Psoas muscle (tissue), 8 donors: Measurements from ENCODE around the gene PTPN3. TPM values are rescaled to one million over a fixed set of nuclear protein-coding genes. Genes with fewer than 3 reads are reported as not detected.
A peak's percentile ranks its signal among the peaks of the same experiment; 100 is the strongest.

Experiments
- ATAC-seq, 4 donors: fragments of 200-7000 bp; cut with Tn5 transposase; one replicate each; pipeline ENCODE4 v1.9.1; 2020; ENCODE audit warnings: moderate library complexity in 3 of 4, mild to moderate bottlenecking in 2 of 4
- DNase-seq, 2 donors: peaks; one replicate each; pipeline ENCODE4 v3.0.0-alpha.2; 2020
- H3K27ac ChIP-seq: fragments of 200-600 bp; one replicate; pipeline ENCODE4 v1.8.0; 2022
- H3K27me3 ChIP-seq, 3 donors: fragments of 200-600 bp in 1 of 3; one replicate each; pipeline versions ENCODE4 v1.6.1 to v1.8.0; 2013 to 2022; ENCODE audit warnings: low read length in 2 of 3, mild to moderate bottlenecking in 2 of 3, moderate library complexity in 1 of 3; ENCODE audit not compliant: insufficient read depth in 3 of 3
- H3K36me3 ChIP-seq, 2 donors: fragments of 200-600 bp in 1 of 2; one replicate each; pipeline versions ENCODE4 v1.6.1 to v1.8.0; 2013 to 2022; ENCODE audit warnings: low read depth in 1 of 2, mild to moderate bottlenecking in 1 of 2, moderate library complexity in 1 of 2; ENCODE audit not compliant: insufficient read depth in 1 of 2
- H3K4me1 ChIP-seq: fragments of 200-600 bp; one replicate; pipeline ENCODE4 v1.8.0; 2022
- H3K4me3 ChIP-seq: fragments of 200-600 bp; one replicate; pipeline ENCODE4 v1.8.0; 2022; ENCODE audit warnings: mild to moderate bottlenecking
- H3K9me3 ChIP-seq: fragments of 200-600 bp; one replicate; pipeline ENCODE4 v1.8.0; 2022
- CTCF ChIP-seq: fragments of 200-600 bp; IDR thresholded peaks from one replicate; pipeline ENCODE4 v1.8.0; 2022; ENCODE audit warnings: antibody characterized with exemption
- WGBS, 3 donors: extraction: QIAGEN DNeasy Blood & Tissue Kit; methylation state at CpG; one replicate each; pipeline versions ENCODE4 v1.1.6 to v1.1.7; 2013; 5-methylcytosine and 5-hydroxymethylcytosine counted together
- intact Hi-C, 2 donors: fragments of 100-400 bp; cut with DNase I; formaldehyde crosslinking; loops; one replicate each; pipeline versions ENCODE4 v1.11.0 to v1.14.2; 2022
- polyA plus RNA-seq, 3 donors: library from polyadenylated mRNA; stranded (reverse); fragments of 200-250 nt; gene quantifications; one replicate each; pipeline ENCODE4 v1.2.3, GENCODE V29; 2013
- total RNA-seq, 4 donors: library from RNA; stranded (reverse); fragmentation: NEBNext Ultra II Directional in 2 of 4; extraction: Animal tissue kit (Norgen Biotek cat#: 25700) in 2 of 4; gene quantifications; one replicate each; pipeline versions ENCODE4 v1.2.1 to v1.2.4, GENCODE V29; 2021 to 2023
- donor health status: healthy with polysubstance abuse.
- donor health status: DM: no; HTN: no; CAD: no; lungs with moderate emphysema.
- donor health status: Bipolar disorder and iron deficiency.
- donor health status: healthy.
- donor health status: DM: yes; HTN: yes; CAD: no.
- donor health status: DM: no; HTN: no; CAD: no.
- donor health status: DM: no; HTN: no; CAD: no.
- donor health status: DM: yes; HTN: yes; CAD: no.

The PTPN3 gene
- total and polyA plus RNA-seq, 7 donors: 8.8 to 130 (median 46.5) TPM

- Histone ChIP-seq H3K9me3 (no peaks in the 10 kb centered on the region), H3K27me3 (no peaks in the 10 kb centered on the region), H3K27ac (no peak overlapping the region), H3K4me1 (peaks cover 15% of the 10 kb centered on the region), H3K4me3 (no peak overlapping the region), H3K36me3 (no peaks in the 10 kb centered on the region)
- DNase-seq (no peak), ATAC-seq (no peak)
- WGBS, 3 donors: 51 to 65% (median 51%) methylated on average over 4 of the region's 4 CpGs
- TF ChIP-seq CTCF: no peak
- intact Hi-C loops: no loop called here
Measured at GRCh38 chr9:109488351-109488750, 9.8 kb downstream of the PTPN3 start.

- WGBS, 3 donors: 68 to 73% (median 72%) methylated on average over 7 of the region's 7 CpGs
- Histone ChIP-seq H3K9me3 (no peaks in the 10 kb centered on the region), H3K36me3 (no peaks in the 10 kb centered on the region), H3K27me3 (no peaks in the 10 kb centered on the region), H3K27ac (no peak overlapping the region), H3K4me1 (peaks cover 20% of the 10 kb centered on the region), H3K4me3 (no peak overlapping the region)
- DNase-seq: no peak
- ATAC-seq: peak in 2 of 4 donors; percentile 35 to 36
- no peak for TF ChIP-seq CTCF
- intact Hi-C loops: no loop called here
Measured at GRCh38 chr9:109487247-109487646, 10.9 kb downstream of the PTPN3 start.

DNA sequence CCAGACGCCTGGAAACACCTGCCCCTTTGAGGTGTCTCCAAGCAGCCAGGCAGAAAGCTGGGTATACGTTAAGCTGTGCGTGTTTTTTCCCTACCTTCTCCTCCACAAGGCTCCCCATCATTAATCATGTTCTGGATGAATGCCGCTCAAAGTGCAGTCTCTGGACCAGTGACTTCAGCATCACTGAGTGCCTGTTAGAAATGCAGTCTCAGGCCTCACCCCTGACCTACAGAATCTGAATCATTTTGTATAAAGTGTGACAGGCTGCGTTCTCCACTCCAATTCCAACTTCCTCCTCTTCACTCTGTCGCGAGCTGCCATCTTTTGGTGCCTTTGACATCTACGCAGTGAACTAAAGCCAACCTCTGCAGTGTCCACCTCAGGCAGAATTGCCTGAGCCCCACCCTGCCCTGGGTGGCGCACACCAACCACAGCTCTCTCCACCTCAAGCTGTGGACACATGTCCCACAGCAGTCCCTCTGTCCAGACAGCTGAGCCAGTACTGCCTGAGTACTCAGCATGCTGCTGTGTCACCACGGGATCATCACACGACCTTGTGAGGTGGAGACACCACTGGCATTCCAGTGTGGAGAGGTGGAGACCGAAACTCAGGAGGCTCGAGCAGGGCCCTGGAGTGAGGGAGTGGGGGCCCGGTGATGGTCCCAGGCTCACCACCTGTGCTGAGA is 14.2 kb downstream of the PTPN3 start:
- no peaks in the 10 kb centered on the region for H3K9me3 ChIP-seq
- no peaks in the 10 kb centered on the region for H3K36me3 ChIP-seq
- DNase-seq (peak in 1 of 2 donors; percentile 18), ATAC-seq (peak; percentile 31 to 63 (median 42))
- no peak for TF ChIP-seq CTCF
- no peaks in the 10 kb centered on the region for H3K27me3 ChIP-seq
- no peak overlapping the region for H3K4me3 ChIP-seq
- peaks cover 31% of the 10 kb centered on the region for H3K4me1 ChIP-seq
- no peak overlapping the region for H3K27ac ChIP-seq
- 82 to 87% (median 84%) methylated on average over 14 of the region's 14 CpGs for WGBS, 3 donors
- intact Hi-C loops: no loop called here

GRCh38 chr9:109482391-109482916 is 15.7 kb downstream of the PTPN3 start:
- H3K9me3 ChIP-seq: no peaks in the 10 kb centered on the region
- ATAC-seq: no peak
- H3K4me3 ChIP-seq: no peak overlapping the region
- H3K27ac ChIP-seq: peak overlapping the region; percentile 41
- TF ChIP-seq CTCF: no peak
- no peaks in the 10 kb centered on the region for H3K27me3 ChIP-seq
- H3K36me3 ChIP-seq: no peaks in the 10 kb centered on the region
- WGBS, 3 donors: 78 to 89% (median 84%) methylated on average over 5 of the region's 5 CpGs
- H3K4me1 ChIP-seq: peaks cover 34% of the 10 kb centered on the region
- intact Hi-C loops: no loop called here
- no peak for DNase-seq

DNA sequence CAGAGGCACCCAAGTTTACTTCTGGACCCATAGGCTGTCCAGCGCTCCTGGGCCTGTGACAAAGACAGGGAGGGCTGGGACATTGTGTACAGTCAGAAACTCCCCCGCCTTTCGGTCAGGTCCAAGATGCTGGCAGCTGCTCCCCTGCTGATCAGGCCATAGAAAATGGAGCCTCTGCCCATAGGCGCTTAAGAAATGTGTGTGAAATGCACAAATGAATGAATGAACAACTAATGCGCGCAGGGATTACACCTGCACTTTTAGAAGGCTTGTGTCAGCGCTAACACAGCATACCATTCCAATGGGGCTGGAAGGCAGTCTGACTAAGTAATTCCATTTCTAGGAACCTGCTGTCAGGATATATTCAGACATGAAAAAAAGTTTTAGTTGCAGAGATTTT is 16.3 kb downstream of the PTPN3 start:
- Histone ChIP-seq H3K36me3 (no peaks in the 10 kb centered on the region), H3K9me3 (no peaks in the 10 kb centered on the region), H3K27me3 (no peaks in the 10 kb centered on the region), H3K4me1 (peaks cover 40% of the 10 kb centered on the region), H3K4me3 (no peak overlapping the region), H3K27ac (peak overlapping the region; percentile 41)
- DNase-seq (peak in 1 of 2 donors; percentile 70), ATAC-seq (peak in 3 of 4 donors; percentile 36 to 72 (median 71))
- intact Hi-C loops: no loop called here
- WGBS, 3 donors: 34 to 66% (median 38%) methylated on average over 7 of the region's 7 CpGs
- TF ChIP-seq CTCF: no peak
